Fibroblast of skin of right quadriceps (primary cell): ENCODE results near the gene ZNF785.
"Not testable (repeated sequence)": the region's sequence is repeated elsewhere in the genome, so short reads cannot be mapped to it uniquely, and the experiment has no call there.

Experiments used
- DNase-seq: peaks from one replicate; pipeline ENCODE4 v3.0.0-alpha.2; 2013

Gene ZNF785

GRCh38 chr16:30601966-30602365 lies 16.5 kb upstream of the ZNF785 start:
- DNase-seq: no peak

- DNase-seq: no peak
These were observed 15.4 kb upstream of the ZNF785 start for GRCh38 chr16:30600929-30601328.

- no peak for DNase-seq
These were observed 14.7 kb upstream of the ZNF785 start for GRCh38 chr16:30600215-30600614.

- DNase-seq: no peak
These were observed 7.4 kb upstream of the ZNF785 start for GRCh38 chr16:30592871-30593270.

- not testable (repeated sequence) for DNase-seq
These were observed 5.4 kb upstream of the ZNF785 start for GRCh38 chr16:30590869-30591268.

- not testable (repeated sequence) for DNase-seq
These were observed 4.1 kb upstream of the ZNF785 start for GRCh38 chr16:30589582-30589981.

- DNase-seq: no peak
These were observed 3.2 kb upstream of the ZNF785 start for GRCh38 chr16:30588651-30589050.

- no peak for DNase-seq
These were observed 486 bp downstream of the ZNF785 start for GRCh38 chr16:30585022-30585399.

GRCh38 chr16:30582611-30583340 lies 2.7 kb downstream of the ZNF785 start:
- no peak for DNase-seq

GRCh38 chr16:30581457-30581856 lies 4.0 kb downstream of the ZNF785 start:
- DNase-seq: no peak

- no peak for DNase-seq
These were observed 10.8 kb downstream of the ZNF785 start for GRCh38 chr16:30574678-30575077.

GRCh38 chr16:30571445-30572322 lies 13.8 kb downstream of the ZNF785 start, which contains the start of gene ZNF688:
TSS of gene ZNF688 (minus strand) at chr16:30571714. CDS start at chr16:30571629, 85 bp downstream.
- peak; percentile 98 for DNase-seq

- peak; percentile 27 for DNase-seq
These were observed 14.7 kb downstream of the ZNF785 start for GRCh38 chr16:30570636-30571444.

- no peak for DNase-seq
These were observed 15.5 kb downstream of the ZNF785 start for GRCh38 chr16:30569746-30570635.

GRCh38 chr16:30569281-30569680 lies 16.2 kb downstream of the ZNF785 start:
- no peak for DNase-seq

- peak; percentile 67 for DNase-seq
These were observed 17.4 kb downstream of the ZNF785 start for GRCh38 chr16:30567991-30568638.

- DNase-seq: no peak
These were observed 18.1 kb downstream of the ZNF785 start for GRCh38 chr16:30567160-30567990.

- DNase-seq: no peak
These were observed 19.0 kb downstream of the ZNF785 start for GRCh38 chr16:30566531-30566930.

GRCh38 chr16:30565984-30566383 lies 19.5 kb downstream of the ZNF785 start:
- no peak for DNase-seq

GRCh38 chr16:30565526-30565925 lies 20.0 kb downstream of the ZNF785 start:
- no peak for DNase-seq

GRCh38 chr16:30562021-30562420 lies 23.5 kb downstream of the ZNF785 start:
- no peak for DNase-seq
